A549 (cell line): Measurements from ENCODE around the gene MFN1. TPM values are rescaled to one million over a fixed set of nuclear protein-coding genes. Genes with fewer than 3 reads are reported as not detected.

Source experiments
- ATAC-seq, 2 experiments: fragments of 200-7000 bp in 1 of 2; fragments of >200 bp in 1 of 2; cut with Nextera tagmentation in 1 of 2; cut with Tn5 transposase in 1 of 2; 3 replicates each; pipeline versions ENCODE4 v1.8.0 to v1.9.1; 2018 to 2020; ENCODE audit warnings: mild to moderate bottlenecking in 1 of 2, moderate library complexity in 1 of 2
- CTCF ChIA-PET: fragments of 300-600 bp; sonication (Branson Sonifier 250); formaldehyde crosslinking; extraction: SDS; loops from one replicate; lab custom pipeline; 2021; ENCODE audit warnings: antibody characterized with exemption, inconsistent platforms; lab: Yijun Ruan, JAX
- POLR2A ChIA-PET: fragments of 350-600 bp; formaldehyde crosslinking; extraction: SDS; loops from one replicate; lab custom pipeline; 2021; ENCODE audit warnings: antibody characterized with exemption, inconsistent platforms; lab: Yijun Ruan, JAX
- DNase-seq, 2 experiments: peaks; one replicate each; pipeline versions ENCODE4 v3.0.0 to v3.0.0-alpha.2; 2011 to 2016; ENCODE audit warnings: low read depth in 1 of 2, low spot score in 1 of 2
- FAIRE-seq: peaks from 2 replicates; lab custom pipeline; 2011; peaks lifted over from hg19 to GRCh38; lab: Jason Lieb, UNC
- H3K27ac ChIP-seq, 2 experiments: fragments of >200 bp; sonication (Bioruptor Twin); formaldehyde crosslinking; 3 replicates each; pipeline ENCODE4 v1.5.1; 2016 to 2017
- H3K4me1 ChIP-seq: fragments of >200 bp; sonication (Bioruptor Twin); formaldehyde crosslinking; 3 replicates; pipeline ENCODE4 v1.6.1; 2016
- H3K4me2 ChIP-seq: fragments of >200 bp; sonication (Bioruptor Twin); formaldehyde crosslinking; 3 replicates; pipeline ENCODE4 v1.6.1; 2016
- H3K4me3 ChIP-seq: fragments of >200 bp; sonication (Bioruptor Twin); formaldehyde crosslinking; 3 replicates; pipeline ENCODE4 v1.5.1; 2016
- H3K9me3 ChIP-seq: fragments of >200 bp; sonication (Bioruptor Twin); formaldehyde crosslinking; 3 replicates; pipeline ENCODE4 v1.6.1; 2016
- ATOH8 ChIP-seq: fragments of 250-450 bp; sonication (Bioruptor Pico); IDR thresholded peaks from 2 replicates; pipeline ENCODE4 v1.5.0; 2020; ENCODE audit warnings: low read depth, mild to moderate bottlenecking, moderate library complexity
- BCL3 ChIP-seq: fragments of >200 bp; sonication (Bioruptor Twin); formaldehyde crosslinking; IDR thresholded peaks from 3 replicates; pipeline ENCODE4 v1.6.1; 2016
- CBX2 ChIP-seq: fragments of 200-600 bp; sonication (generic); IDR thresholded peaks from 2 replicates; pipeline ENCODE4 v1.6.1; 2016; ENCODE audit warnings: low read depth, mild to moderate bottlenecking, borderline replicate concordance
- CBX8 ChIP-seq: fragments of 200-600 bp; sonication (generic); IDR thresholded peaks from 2 replicates; pipeline ENCODE4 v1.6.1; 2016
- CHD2 ChIP-seq: fragments of 150-350 bp; IDR thresholded peaks from 2 replicates; pipeline ENCODE4 v1.6.1; 2014; ENCODE audit warnings: low read length; ENCODE audit not compliant: partially characterized antibody
- CTCF ChIP-seq: fragments of >200 bp; sonication (Bioruptor Twin); formaldehyde crosslinking; IDR thresholded peaks from 3 replicates; pipeline ENCODE4 v1.5.1; 2016
- E2F6 ChIP-seq: IDR thresholded peaks from 2 replicates; pipeline ENCODE4 v1.6.1; 2012; ENCODE audit warnings: low read depth, borderline replicate concordance
- FOSL2 ChIP-seq, 2 experiments: fragments of 450-650 bp in 1 of 2; fragments of >200 bp in 1 of 2; sonication (Bioruptor Twin) in 1 of 2; formaldehyde crosslinking; IDR thresholded peaks; 2 replicates each; pipeline versions ENCODE4 v1.5.0 to v1.6.1; 2016 to 2020; ENCODE audit warnings: mild to moderate bottlenecking in 1 of 2, moderate library complexity in 1 of 2
- HES2 ChIP-seq: fragments of >200 bp; sonication (Bioruptor Twin); formaldehyde crosslinking; IDR thresholded peaks from 2 replicates; pipeline ENCODE4 v1.6.1; 2016
- HOXA7 ChIP-seq: fragments of 250-450 bp; sonication (Bioruptor Pico); IDR thresholded peaks from 2 replicates; pipeline ENCODE4 v1.5.0; 2020; ENCODE audit warnings: mild to moderate bottlenecking, moderate library complexity
- HOXB13 ChIP-seq: fragments of 250-450 bp; sonication (Bioruptor Pico); IDR thresholded peaks from 2 replicates; pipeline ENCODE4 v1.5.0; 2020; ENCODE audit warnings: low read depth, mild to moderate bottlenecking, moderate library complexity
- JUN ChIP-seq, 2 experiments: fragments of >200 bp; sonication (Bioruptor Twin); formaldehyde crosslinking; IDR thresholded peaks; 2 replicates in 1 of 2; 3 replicates in 1 of 2; pipeline ENCODE4 v1.6.1; 2016 to 2017
- KDM5A ChIP-seq: fragments of 200-600 bp; sonication (generic); IDR thresholded peaks from 2 replicates; pipeline ENCODE4 v1.6.1; 2016; ENCODE audit warnings: antibody characterized with exemption, mild to moderate bottlenecking
- MAX ChIP-seq: IDR thresholded peaks from 2 replicates; pipeline ENCODE4 v1.6.1; 2012
- MAZ ChIP-seq: fragments of 150-350 bp; IDR thresholded peaks from 2 replicates; pipeline ENCODE4 v1.6.1; 2014; ENCODE audit warnings: antibody characterized with exemption, low read depth, low read length, borderline replicate concordance
- MYC ChIP-seq: IDR thresholded peaks from 2 replicates; pipeline ENCODE4 v1.6.1; 2012; ENCODE audit warnings: mild to moderate bottlenecking, inconsistent platforms, low read length, improper control_type of control experiment, borderline replicate concordance
- NFE2L2 ChIP-seq: fragments of 150-350 bp; conservative IDR thresholded peaks from 2 replicates; pipeline ENCODE4 v1.6.1; 2014; ENCODE audit warnings: low read length
- PHF8 ChIP-seq: fragments of 200-600 bp; sonication (generic); IDR thresholded peaks from 2 replicates; pipeline ENCODE4 v1.6.1; 2016; ENCODE audit warnings: low read depth, mild to moderate bottlenecking, antibody characterized with exemption, moderate library complexity, borderline replicate concordance
- POLR2A ChIP-seq: IDR thresholded peaks from 2 replicates; pipeline ENCODE4 v1.6.1; 2012; ENCODE audit warnings: mild to moderate bottlenecking, low read length
- POLR2AphosphoS2 ChIP-seq: conservative IDR thresholded peaks from 2 replicates; pipeline ENCODE4 v1.6.1; 2012; ENCODE audit warnings: low read length, improper control_type of control experiment, inconsistent platforms
- RAD21 ChIP-seq, 2 experiments: fragments of >200 bp in 1 of 2; sonication (Bioruptor Twin) in 1 of 2; formaldehyde crosslinking in 1 of 2; IDR thresholded peaks in 1 of 2; conservative IDR thresholded peaks in 1 of 2; 2 replicates in 1 of 2; 3 replicates in 1 of 2; pipeline ENCODE4 v1.6.1; 2012 to 2018; ENCODE audit warnings: inconsistent platforms in 1 of 2
- RFX5 ChIP-seq: fragments of 450-650 bp; IDR thresholded peaks from 2 replicates; pipeline ENCODE4 v1.7.1; 2014; ENCODE audit warnings: antibody characterized with exemption, mild to moderate bottlenecking, moderate library complexity
- SMC3 ChIP-seq: fragments of >200 bp; sonication (Bioruptor Twin); formaldehyde crosslinking; IDR thresholded peaks from 3 replicates; pipeline ENCODE4 v1.6.1; 2018; ENCODE audit warnings: inconsistent platforms
- TFCP2L1 ChIP-seq: fragments of 250-450 bp; sonication (Bioruptor Pico); IDR thresholded peaks from 2 replicates; pipeline ENCODE4 v1.5.0; 2021; ENCODE audit warnings: mild to moderate bottlenecking
- ZNF302 ChIP-seq: fragments of 250-450 bp; sonication (Bioruptor Pico); IDR thresholded peaks from 2 replicates; pipeline ENCODE4 v1.9.0; 2021; ENCODE audit warnings: inconsistent platforms, mild to moderate bottlenecking, moderate library complexity
- WGBS: methylation state at CpG from one replicate; pipeline ENCODE4 v1.1.6; 2017; ENCODE audit errors: missing lambda C conversion rate; 5-methylcytosine and 5-hydroxymethylcytosine counted together
- polyA plus RNA-seq, 4 experiments: library from polyadenylated mRNA; depleted of rRNA in 3 of 4; stranded (reverse); fragments of >200 nt; fragmentation: RNase III in 1 of 4; extraction: RNeasy Plus Mini Kit Qiagen cat#74134 plus additional on column Dnase treatment in 1 of 4; gene quantifications; 2 replicates in 3 of 4; 3 replicates in 1 of 4; pipeline ENCODE4 v1.2.3, GENCODE V29; 2011 to 2017

MFN1 gene
- polyA plus RNA-seq, 2 of the 4 experiments (the other 2 are of a cell fraction) = 21.9 to 51.2 TPM

GRCh38 chr3:179322286-179323196 lies 25.0 kb upstream of the MFN1 start, which contains the start of gene ZNF639:
Gene ZNF639, plus strand, starts transcription at chr3:179323031. Its CDS starts 5,263 bp downstream, at chr3:179328294.
- TF ChIP-seq RAD21 (conservative IDR thresholded peaks at IDR 0.05 in 1 of 2, IDR thresholded peaks at IDR 0.05 in 1 of 2) (no peak), POLR2A (peak; percentile 75), PHF8 (0 out of 2 replicates have a peak, but pooled peaks have one; percentile 3), BCL3 (peak; percentile 58; the same call in 1 of the 3 replicates), HES2 (no peak), CHD2 (no peak), KDM5A (no peak), FOSL2 (IDR thresholded peaks at IDR 0.05) (no peak), FOSL2 (CRISPR knock-in tag; IDR thresholded peaks at IDR 0.05) (0 out of 2 replicates have a peak, but pooled peaks have one; percentile 26), ATOH8 (CRISPR knock-in tag) (no peak), MAX (peak; percentile 79), MAZ (no peak), RFX5 (no peak), HOXA7 (CRISPR knock-in tag) (no peak), SMC3 (0 out of 3 replicates have a peak, but pooled peaks have one; percentile 24), POLR2AphosphoS2 (no peak), CBX2 (no peak), CBX8 (no peak), MYC (peak; percentile 77; the same call in 1 of the 2 replicates), E2F6 (peak; percentile 68), NFE2L2 (no peak), TFCP2L1 (CRISPR knock-in tag) (no peak), JUN (IDR thresholded peaks at IDR 0.05) (peak in 1 of 2 experiments; percentile 76; a peak in 3 of 5 replicates), ZNF302 (no peak), CTCF (peak; percentile 53), HOXB13 (CRISPR knock-in tag) (no peak)
- WGBS = 5% methylated on average over 16 of the region's 75 CpGs
- POLR2A ChIA-PET = interaction anchor here (0.6 to 1.7 kb wide), 2 partner anchors 241 to 252 kb away, joined by 3 to 6 read pairs; no protein-coding TSS in a partner anchor
- peak within 1 kb of the TSS; percentile 95 to 100 for H3K27ac ChIP-seq
- peak within 1 kb of the TSS; percentile 80 for H3K4me3 ChIP-seq
- no peak for FAIRE-seq
- peak; percentile 86 to 94 for ATAC-seq
- peak; percentile 80 to 83 for DNase-seq
- CTCF ChIA-PET = interaction anchor here (0.7 to 2.9 kb wide), 20 partner anchors 10 to 882 kb away, joined by 3 to 12 read pairs (median 4); partner anchors contain the start of genes GNB4 and MFN1
- H3K4me2 ChIP-seq = peak within 1 kb of the TSS; percentile 76
- H3K9me3 ChIP-seq = no peaks in the 10 kb centered on the region
- peaks cover 8% of the 10 kb centered on the region for H3K4me1 ChIP-seq
